Spinal cord (tissue), 10 donors: ENCODE data around the gene TSSK3. TPM values are rescaled to one million over a fixed set of nuclear protein-coding genes. Genes with fewer than 3 reads are reported as not detected.

Experiments
- DNase-seq, 6 donors: peaks; one replicate each; pipeline versions ENCODE4 v3.0.0 to v3.0.0-alpha.2; 2013 to 2015; ENCODE audit warnings: low spot score in 6 of 6, low read depth in 4 of 6
- H3K27ac ChIP-seq: one replicate; pipeline ENCODE4 v1.5.1; 2013; ENCODE audit warnings: low read depth, low read length, control low read depth
- H3K27me3 ChIP-seq: one replicate; pipeline ENCODE4 v1.6.1; 2013; ENCODE audit warnings: low read length; ENCODE audit not compliant: control insufficient read depth, insufficient read depth
- H3K36me3 ChIP-seq: one replicate; pipeline ENCODE4 v1.6.1; 2013; ENCODE audit warnings: low read length; ENCODE audit not compliant: control insufficient read depth, insufficient read depth
- H3K4me1 ChIP-seq: one replicate; pipeline ENCODE4 v1.6.1; 2013; ENCODE audit warnings: low read length; ENCODE audit not compliant: control insufficient read depth, insufficient read depth
- H3K4me3 ChIP-seq: one replicate; pipeline ENCODE4 v1.5.1; 2013; ENCODE audit warnings: low read depth, low read length, control low read depth
- H3K9me3 ChIP-seq: one replicate; pipeline ENCODE4 v1.6.1; 2013; ENCODE audit warnings: low read length; ENCODE audit not compliant: control insufficient read depth, insufficient read depth
- WGBS: methylation state at CpG from one replicate; pipeline ENCODE4 v1.1.5; 2013; ENCODE audit warnings: missing lambda C conversion rate; ENCODE audit not compliant: insufficient coverage; 5-methylcytosine and 5-hydroxymethylcytosine counted together
- polyA plus RNA-seq, 2 donors: library from polyadenylated mRNA; unstranded; fragments of 120-200 nt; gene quantifications; one replicate each; pipeline ENCODE4 v1.2.1, GENCODE V29; 2013; ENCODE audit not compliant: insufficient read length in 2 of 2
- total RNA-seq, 2 donors: library from RNA; depleted of rRNA in 1 of 2; stranded (reverse); fragments of 120-200 nt in 1 of 2; fragments of >200 nt in 1 of 2; gene quantifications; one replicate each; pipeline versions ENCODE4 v1.2.3 to v1.2.4, GENCODE V29; 2013 to 2014
- donor health status: healthy.

Gene TSSK3
- total and polyA plus RNA-seq, 4 donors, result 0.59 to 4.4 (median 2.3) TPM

DNA sequence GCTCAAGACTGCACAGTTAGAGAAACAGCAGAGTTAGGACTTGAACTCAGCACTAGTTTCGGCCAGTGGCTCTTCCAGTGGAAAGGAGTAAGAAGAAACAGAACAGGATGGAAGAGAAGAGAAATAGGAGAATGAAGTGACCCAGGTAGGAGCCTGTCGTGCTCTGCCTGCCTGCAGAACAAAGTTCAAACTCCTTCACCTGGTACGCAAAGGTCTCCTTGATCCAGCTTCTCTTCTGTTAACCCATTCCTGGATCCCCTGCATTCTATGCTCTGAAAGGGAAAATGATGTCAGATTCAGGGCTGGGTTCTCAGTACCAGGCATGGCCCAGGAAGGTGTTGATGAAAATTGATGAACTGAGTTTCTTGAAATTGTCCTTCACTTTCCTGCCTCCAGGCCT is 3.9 kb upstream of the TSSK3 start:
- H3K27ac ChIP-seq, result no peak overlapping the region

DNA sequence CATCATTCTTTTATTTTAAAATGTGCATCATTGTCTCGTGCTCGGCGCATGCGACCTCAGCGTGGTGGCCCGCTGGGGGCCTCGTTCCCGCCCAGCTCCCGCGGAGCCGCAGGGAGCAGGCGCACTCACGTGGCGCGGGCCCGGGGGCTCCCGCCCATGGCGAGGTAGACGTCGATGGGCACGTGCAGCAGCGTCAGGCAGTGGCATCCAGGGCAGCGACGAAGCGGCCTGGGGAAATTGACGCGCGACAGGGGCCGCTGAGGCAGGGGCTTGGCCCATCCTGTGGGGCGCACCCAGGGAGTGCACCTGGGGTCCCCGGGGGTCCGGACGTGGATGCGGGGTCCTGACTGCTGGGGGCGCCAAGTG is 1.0 kb upstream of the TSSK3 start:
- Histone ChIP-seq H3K27ac (no peak overlapping the region), H3K4me1 (peaks cover 29% of the 10 kb centered on the region), H3K36me3 (peaks cover 32% of the 10 kb centered on the region), H3K4me3 (no peak overlapping the region), H3K27me3 (no peaks in the 10 kb centered on the region), H3K9me3 (no peaks in the 10 kb centered on the region)
- WGBS, result 24% methylated on average over 35 of the region's 35 CpGs
- peak in 1 of 6 donors; percentile 54 for DNase-seq

More for the DNA sequence above, 3.9 kb upstream of the TSSK3 start:
- Histone ChIP-seq H3K4me1 (peaks cover 38% of the 10 kb centered on the region), H3K27me3 (no peaks in the 10 kb centered on the region), H3K4me3 (no peak overlapping the region), H3K36me3 (peaks cover 16% of the 10 kb centered on the region), H3K9me3 (no peaks in the 10 kb centered on the region)
- 100% methylated on average over 1 of the region's 3 CpGs for WGBS
- DNase-seq, result no peak

DNA sequence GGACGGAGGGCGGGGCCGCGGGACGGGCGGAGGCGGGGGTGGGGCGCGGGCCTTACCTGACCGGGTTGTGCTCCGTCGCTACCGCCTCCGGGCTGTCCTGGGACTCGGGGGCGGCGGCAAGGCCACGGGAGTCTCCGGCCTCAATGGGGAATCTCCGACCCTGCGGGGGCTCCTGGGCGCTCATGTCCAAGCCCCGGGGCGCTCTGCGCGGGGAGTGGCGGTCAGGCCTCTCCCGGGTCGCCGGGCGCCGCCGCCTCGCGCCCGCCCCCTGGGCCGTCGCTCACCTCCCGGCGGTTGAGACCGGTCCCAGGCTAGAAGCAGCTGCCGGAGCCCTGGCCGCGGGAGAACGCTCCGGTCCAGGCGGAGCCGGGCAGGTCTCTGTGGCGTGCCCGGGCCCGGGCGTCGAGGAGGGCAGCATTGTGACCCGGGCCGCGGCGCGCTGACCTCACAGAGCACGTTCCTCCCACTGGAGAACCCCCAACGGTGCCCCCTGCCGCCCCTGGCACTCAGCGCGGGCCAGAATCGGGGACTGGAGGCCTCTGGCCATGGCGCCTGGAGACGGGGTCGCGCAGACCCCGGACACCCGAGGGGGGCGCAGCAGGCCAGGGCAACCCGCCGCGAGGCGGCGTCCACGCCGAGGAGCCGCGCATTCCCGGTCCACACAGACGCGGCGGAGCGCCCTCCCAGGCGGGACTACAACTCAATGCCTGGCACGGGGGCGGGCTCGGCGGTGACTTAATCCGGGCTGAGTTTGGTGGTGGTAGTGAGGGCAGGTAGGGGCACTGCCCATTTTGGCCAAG is 465 bp upstream of the TSSK3 start:
- no peak overlapping the region for H3K27ac ChIP-seq
- DNase-seq, result peak in 3 of 6 donors; percentile 29 to 77 (median 67)
- no peaks in the 10 kb centered on the region for H3K9me3 ChIP-seq
- peaks cover 29% of the 10 kb centered on the region for H3K4me1 ChIP-seq
- H3K36me3 ChIP-seq, result peaks cover 38% of the 10 kb centered on the region
- 1% methylated on average over 86 of the region's 91 CpGs for WGBS
- peak overlapping the region; percentile 36 for H3K4me3 ChIP-seq
- no peaks in the 10 kb centered on the region for H3K27me3 ChIP-seq

DNA sequence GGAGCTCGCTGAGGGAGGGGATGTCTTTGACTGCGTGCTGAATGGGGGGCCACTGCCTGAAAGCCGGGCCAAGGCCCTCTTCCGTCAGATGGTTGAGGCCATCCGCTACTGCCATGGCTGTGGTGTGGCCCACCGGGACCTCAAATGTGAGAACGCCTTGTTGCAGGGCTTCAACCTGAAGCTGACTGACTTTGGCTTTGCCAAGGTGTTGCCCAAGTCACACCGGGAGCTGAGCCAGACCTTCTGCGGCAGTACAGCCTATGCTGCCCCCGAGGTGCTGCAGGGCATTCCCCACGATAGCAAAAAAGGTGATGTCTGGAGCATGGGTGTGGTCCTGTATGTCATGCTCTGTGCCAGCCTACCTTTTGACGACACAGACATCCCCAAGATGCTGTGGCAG is 1.4 kb downstream of the TSSK3 start:
- no peaks in the 10 kb centered on the region for H3K27me3 ChIP-seq
- WGBS, result 96% methylated on average over 12 of the region's 12 CpGs
- H3K4me3 ChIP-seq, result no peak overlapping the region
- H3K36me3 ChIP-seq, result peaks cover 56% of the 10 kb centered on the region
- DNase-seq, result no peak
- H3K27ac ChIP-seq, result no peak overlapping the region
- peaks cover 23% of the 10 kb centered on the region for H3K4me1 ChIP-seq
- no peaks in the 10 kb centered on the region for H3K9me3 ChIP-seq

DNA sequence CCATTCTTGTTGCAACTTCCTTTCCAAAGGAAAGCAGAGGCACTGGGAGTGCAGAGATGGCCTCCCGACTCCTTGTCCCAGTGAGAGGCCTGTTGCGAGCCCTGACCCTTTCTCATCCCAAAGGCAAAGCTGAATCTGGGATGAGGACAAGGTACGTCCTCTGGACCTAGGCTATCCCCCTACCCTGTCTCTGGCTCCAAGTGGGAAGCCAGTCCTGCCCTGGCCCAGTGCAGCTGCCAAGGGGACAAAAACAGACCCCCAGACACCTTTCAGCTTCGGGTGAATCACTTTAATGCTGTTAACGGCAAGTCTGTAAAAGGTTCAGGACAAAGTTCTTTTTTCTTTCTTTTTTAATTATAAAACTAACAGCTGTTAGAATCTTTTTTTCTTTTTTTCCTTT is 2.5 kb downstream of the TSSK3 start:
- no peak for DNase-seq
- 97% methylated on average over 3 of the region's 5 CpGs for WGBS
- H3K27me3 ChIP-seq, result no peaks in the 10 kb centered on the region
- peaks cover 66% of the 10 kb centered on the region for H3K36me3 ChIP-seq
- H3K27ac ChIP-seq, result no peak overlapping the region
- H3K4me1 ChIP-seq, result peaks cover 23% of the 10 kb centered on the region
- H3K9me3 ChIP-seq, result no peaks in the 10 kb centered on the region
- no peak overlapping the region for H3K4me3 ChIP-seq

DNA sequence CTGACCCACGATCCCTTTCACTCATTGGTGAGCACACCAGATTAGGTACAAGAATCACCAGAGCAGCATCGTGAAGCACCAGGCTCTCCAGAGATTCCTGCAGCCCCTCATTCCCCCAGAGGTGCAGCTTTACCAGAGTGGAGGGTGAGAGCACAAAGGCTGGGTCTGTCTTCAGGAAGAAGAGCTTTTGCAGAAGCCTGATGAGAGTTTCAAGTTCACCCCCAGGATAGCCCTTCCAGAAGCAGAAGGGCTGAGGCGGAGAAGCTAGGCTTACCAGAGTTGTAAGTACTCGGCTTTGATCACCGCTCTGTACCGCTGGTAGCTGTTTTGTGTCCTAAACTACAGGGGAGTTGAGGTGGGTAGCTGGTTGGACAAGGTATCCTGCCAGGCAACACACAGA is 3.1 kb downstream of the TSSK3 start:
- Histone ChIP-seq H3K27me3 (no peaks in the 10 kb centered on the region), H3K36me3 (peaks cover 69% of the 10 kb centered on the region), H3K27ac (no peak overlapping the region), H3K4me1 (peaks cover 23% of the 10 kb centered on the region), H3K9me3 (no peaks in the 10 kb centered on the region), H3K4me3 (no peak overlapping the region)
- DNase-seq, result no peak
- WGBS, result 100% methylated on average over 5 of the region's 6 CpGs

DNA sequence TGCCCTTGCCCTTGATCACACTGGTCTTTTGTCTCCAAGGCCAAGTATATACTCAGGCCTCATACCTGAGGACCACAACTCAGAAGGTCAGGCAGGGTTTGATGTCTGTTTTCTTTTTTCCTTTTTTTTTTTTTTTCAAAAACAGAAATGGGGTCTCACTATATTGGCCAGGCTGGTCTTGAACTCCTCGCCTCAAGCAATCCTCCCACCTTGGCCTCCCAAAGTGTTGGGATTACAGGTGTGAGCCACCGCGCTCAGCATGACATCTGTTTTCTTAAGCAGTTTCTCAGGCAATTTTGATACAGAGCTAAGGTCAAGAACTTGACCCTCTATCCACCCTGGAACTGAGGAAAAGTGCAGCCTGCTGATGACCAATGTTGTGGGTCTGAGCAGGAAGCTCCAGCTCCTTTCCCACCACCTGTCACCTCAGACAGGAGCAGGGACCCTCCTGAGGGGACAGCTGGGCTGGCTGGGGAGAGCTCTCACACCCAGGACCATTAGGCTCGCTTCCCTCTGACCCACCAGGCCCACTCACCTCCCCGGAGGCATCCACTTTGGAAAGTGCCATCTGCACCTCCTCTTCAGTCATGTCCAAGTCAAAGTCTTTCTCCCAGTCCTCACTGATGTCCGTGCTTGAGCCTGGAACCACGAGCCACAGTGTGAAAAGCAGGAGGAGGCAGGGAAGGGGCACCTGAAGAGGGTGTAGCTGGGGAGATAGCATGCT is 5.7 kb downstream of the TSSK3 start:
- no peak overlapping the region for H3K4me3 ChIP-seq
- H3K4me1 ChIP-seq, result peaks cover under 1% of the 10 kb centered on the region
- peaks cover 85% of the 10 kb centered on the region for H3K36me3 ChIP-seq
- no peak overlapping the region for H3K27ac ChIP-seq
- H3K27me3 ChIP-seq, result no peaks in the 10 kb centered on the region
- no peaks in the 10 kb centered on the region for H3K9me3 ChIP-seq
- whole genome bisulfite sequencing, result 100% methylated on average over 3 of the region's 7 CpGs
- DNase-seq, result no peak

DNA sequence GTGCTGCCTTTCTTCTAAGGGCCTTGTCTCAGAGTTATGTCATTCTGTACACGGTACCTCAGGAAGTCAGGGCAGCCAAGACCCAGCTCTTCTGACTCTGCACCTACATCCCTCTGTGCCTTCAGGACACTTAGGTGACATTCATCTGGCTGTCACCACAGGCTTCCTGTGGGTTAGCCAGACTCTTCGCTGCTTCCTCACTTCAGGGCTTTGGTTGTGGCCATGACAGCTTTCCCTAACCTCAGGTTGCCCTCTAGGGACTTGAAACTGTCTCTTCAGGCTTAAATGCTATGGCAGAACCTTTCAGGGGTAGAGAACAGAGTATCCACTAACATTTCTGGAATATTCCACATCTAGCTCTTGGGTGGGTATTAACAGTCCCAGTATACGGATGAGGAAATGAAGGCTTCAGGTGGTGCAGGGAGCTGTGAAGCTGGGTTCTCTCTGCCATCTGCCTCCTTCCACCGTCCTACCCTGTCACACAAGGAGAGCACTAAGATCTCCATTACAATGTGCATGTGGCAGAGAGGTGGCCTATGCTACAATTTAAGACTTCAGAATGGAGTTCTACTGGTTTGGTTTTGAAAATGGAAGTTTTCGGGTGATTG is 9.9 kb downstream of the TSSK3 start:
- H3K4me3 ChIP-seq, result no peak overlapping the region
- H3K27ac ChIP-seq, result no peak overlapping the region
- DNase-seq, result no peak
- no peaks in the 10 kb centered on the region for H3K27me3 ChIP-seq
- 93% methylated on average over 2 of the region's 5 CpGs for whole genome bisulfite sequencing
- no peaks in the 10 kb centered on the region for H3K4me1 ChIP-seq
- no peaks in the 10 kb centered on the region for H3K9me3 ChIP-seq
- peaks cover 86% of the 10 kb centered on the region for H3K36me3 ChIP-seq

DNA sequence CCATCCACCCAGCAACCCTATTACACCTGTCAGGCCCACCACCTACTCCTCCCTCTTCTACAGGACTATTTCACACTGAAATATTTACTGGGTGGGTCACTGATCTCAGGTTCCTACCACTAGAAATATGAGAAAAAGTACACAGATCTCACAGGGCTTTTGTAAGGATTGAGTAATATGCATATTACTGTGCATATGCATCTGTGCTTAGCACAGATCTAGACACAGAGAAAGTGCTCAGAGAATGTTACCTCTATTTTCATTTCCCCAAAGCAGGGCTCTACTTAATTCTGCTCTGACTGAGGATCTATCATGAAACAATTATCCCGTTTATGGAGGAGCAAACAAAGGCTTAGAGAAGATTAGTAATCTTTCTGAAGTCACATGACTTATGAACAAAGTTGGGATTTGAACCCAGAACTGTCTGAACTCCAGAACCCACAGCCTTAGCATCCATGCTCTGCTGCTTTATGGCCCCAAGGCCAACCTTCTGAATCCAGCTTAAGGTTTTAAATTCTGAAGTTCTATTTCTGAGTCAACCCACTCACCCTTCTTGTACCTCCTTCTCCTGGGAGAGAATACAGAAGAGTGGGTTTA is 11.8 kb downstream of the TSSK3 start:
- Histone ChIP-seq H3K9me3 (no peaks in the 10 kb centered on the region), H3K4me1 (no peaks in the 10 kb centered on the region), H3K36me3 (peaks cover 87% of the 10 kb centered on the region), H3K4me3 (no peak overlapping the region), H3K27me3 (no peaks in the 10 kb centered on the region), H3K27ac (no peak overlapping the region)
- WGBS, result no CpG with 5 or more reads among the region's 1 CpG
- DNase-seq, result no peak
